Right lobe of liver (tissue), 4 donors: Measurements from ENCODE around the gene BRDT.

Experiments used
- CTCF ChIP-seq, 4 donors: fragments of 200-600 bp in 3 of 4; fragments of 450-650 bp in 1 of 4; IDR thresholded peaks; one replicate each; pipeline versions ENCODE4 v1.5.1 to v1.8.0; 2016 to 2022; ENCODE audit warnings: antibody characterized with exemption in 4 of 4, mild to moderate bottlenecking in 2 of 4
- POLR2A ChIP-seq: fragments of 450-650 bp; IDR thresholded peaks from one replicate; pipeline ENCODE4 v1.6.1; 2017; ENCODE audit warnings: antibody characterized with exemption, mild to moderate bottlenecking
- donor health status: DM: no; HTN: no; CAD: no.
- donor health status: DM: no; HTN: no; CAD: no.
- donor health status: DM: no; HTN: yes; CAD: no.

DNA sequence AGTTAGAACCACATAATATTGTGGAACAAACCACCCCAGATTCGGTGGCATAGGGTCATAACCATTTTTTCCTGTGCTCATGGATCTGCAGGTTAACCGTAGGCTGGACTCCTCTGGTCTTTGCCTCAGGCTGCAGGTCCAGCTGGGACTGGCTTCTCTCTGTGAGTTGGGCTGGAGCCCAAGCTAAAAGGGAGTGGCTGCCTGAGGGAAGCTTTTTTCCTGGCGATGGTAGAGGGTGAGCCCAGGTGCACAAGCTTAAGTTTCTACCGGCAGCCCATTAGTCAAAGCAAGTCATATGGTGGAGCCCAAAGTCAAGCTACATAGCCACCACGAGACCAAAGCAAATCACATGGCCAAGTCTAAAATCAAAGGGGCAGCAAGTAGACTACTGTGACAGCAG is 94.4 kb downstream of the BRDT start:
- TF ChIP-seq CTCF (IDR thresholded peaks at IDR 0.05) (no peak), POLR2A (no peak)
